Breast epithelium (tissue), 4 donors: Measurements from ENCODE around the gene RMND1. TPM values are rescaled to one million over a fixed set of nuclear protein-coding genes. Genes with fewer than 3 reads are reported as not detected.

ENCODE experiments used
- DNase-seq, 2 donors: peaks; one replicate each; pipeline ENCODE4 v3.0.0-alpha.2; 2019; ENCODE audit warnings: low spot score in 2 of 2
- H3K27ac ChIP-seq, 2 donors: fragments of 200-600 bp; sonication (generic) in 1 of 2; one replicate each; pipeline ENCODE4 v1.5.1; 2016 to 2019; ENCODE audit warnings: mild to moderate bottlenecking in 1 of 2
- H3K27me3 ChIP-seq, 2 donors: fragments of 200-600 bp; sonication (generic) in 1 of 2; one replicate each; pipeline versions ENCODE4 v1.5.1 to v1.6.0; 2017 to 2019; ENCODE audit warnings: control low read depth in 1 of 2, mild to moderate bottlenecking in 1 of 2
- H3K36me3 ChIP-seq: fragments of 200-600 bp; one replicate; pipeline ENCODE4 v1.5.1; 2019
- H3K4me1 ChIP-seq, 2 donors: fragments of 200-600 bp; sonication (generic); one replicate each; pipeline ENCODE4 v1.5.1; 2016 to 2019; ENCODE audit warnings: control low read depth in 1 of 2
- H3K4me3 ChIP-seq, 3 donors: fragments of 200-600 bp; sonication (generic); 1 replicate in 2 of 3; 2 replicates in 1 of 3; pipeline ENCODE4 v1.5.1; 2016 to 2019; ENCODE audit warnings: mild to moderate bottlenecking in 3 of 3, moderate library complexity in 2 of 3
- H3K9me3 ChIP-seq, 2 donors: fragments of 200-600 bp; sonication (generic) in 1 of 2; one replicate each; pipeline ENCODE4 v1.5.1; 2016 to 2019; ENCODE audit warnings: control low read depth in 1 of 2
- POLR2A ChIP-seq: fragments of 450-650 bp; IDR thresholded peaks from one replicate; pipeline ENCODE4 v1.6.1; 2016; ENCODE audit warnings: antibody characterized with exemption, mild to moderate bottlenecking, moderate library complexity
- POLR2AphosphoS5 ChIP-seq, 3 donors: sonication (generic); formaldehyde crosslinking; IDR thresholded peaks; one replicate each; pipeline ENCODE4 v1.6.1; 2017; ENCODE audit warnings: antibody characterized with exemption in 3 of 3
- intact Hi-C: fragments of 100-400 bp; cut with DNase I; formaldehyde crosslinking; loops from one replicate; pipeline ENCODE4 v1.15.1; 2023; ENCODE audit warnings: low total_unique reads
- total RNA-seq, 3 donors: library from RNA; depleted of rRNA; stranded (reverse); fragments of >200 nt; gene quantifications; one replicate each; pipeline ENCODE4 v1.1.0, GENCODE V29; 2016
- TF ChIP-seq, protein P1 (sequence below), 3 donors: fragments of 450-650 bp; IDR thresholded peaks; one replicate each; pipeline ENCODE4 v1.5.1; 2016 to 2017; ENCODE audit warnings: antibody characterized with exemption in 3 of 3, mild to moderate bottlenecking in 3 of 3, moderate library complexity in 3 of 3

Gene RMND1, protein sequence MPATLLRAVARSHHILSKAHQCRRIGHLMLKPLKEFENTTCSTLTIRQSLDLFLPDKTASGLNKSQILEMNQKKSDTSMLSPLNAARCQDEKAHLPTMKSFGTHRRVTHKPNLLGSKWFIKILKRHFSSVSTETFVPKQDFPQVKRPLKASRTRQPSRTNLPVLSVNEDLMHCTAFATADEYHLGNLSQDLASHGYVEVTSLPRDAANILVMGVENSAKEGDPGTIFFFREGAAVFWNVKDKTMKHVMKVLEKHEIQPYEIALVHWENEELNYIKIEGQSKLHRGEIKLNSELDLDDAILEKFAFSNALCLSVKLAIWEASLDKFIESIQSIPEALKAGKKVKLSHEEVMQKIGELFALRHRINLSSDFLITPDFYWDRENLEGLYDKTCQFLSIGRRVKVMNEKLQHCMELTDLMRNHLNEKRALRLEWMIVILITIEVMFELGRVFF
- 10 to 100 TPM; 25.3 to 34.1 (median 32.1) TPM for total RNA-seq

DNA sequence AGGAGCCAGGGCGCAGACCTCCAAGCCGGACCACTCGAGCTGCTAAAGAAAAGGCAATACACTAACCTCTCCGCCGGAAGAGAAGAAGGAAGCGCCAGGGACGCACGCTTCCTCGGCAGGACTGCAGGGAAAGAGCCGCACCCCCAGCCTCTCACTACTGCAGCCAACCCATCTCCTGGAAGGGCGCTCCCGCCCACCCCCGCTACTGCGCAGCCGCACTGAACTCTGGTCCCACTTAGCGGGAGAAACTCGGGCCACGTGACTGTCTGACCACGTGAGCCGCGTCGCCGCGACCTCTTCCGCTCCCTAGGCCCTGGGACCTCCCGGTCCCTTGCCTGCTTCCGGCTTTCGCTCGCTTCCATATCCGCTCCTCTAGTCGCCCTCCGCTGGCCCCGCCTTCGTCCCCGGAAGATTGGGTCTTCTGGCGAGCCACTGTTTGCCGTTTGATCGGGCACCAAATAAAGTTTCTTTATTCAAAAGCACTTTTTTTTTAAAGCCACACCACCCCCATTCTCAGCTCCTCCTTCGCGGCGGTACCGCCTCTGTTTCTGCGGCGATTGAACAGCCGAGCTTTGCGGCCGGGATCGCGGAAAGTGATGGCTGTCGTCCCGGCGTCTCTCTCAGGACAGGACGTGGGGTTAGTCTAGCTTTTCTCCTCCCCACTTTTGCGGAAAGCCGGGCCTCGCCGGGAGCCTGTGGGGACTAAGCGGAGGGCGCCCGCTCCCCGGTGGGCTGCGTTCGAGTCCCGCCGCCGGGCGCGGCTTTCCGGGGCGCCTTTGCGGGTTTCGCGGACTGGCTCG lies at the start of gene RMND1:
TSS of gene RMND1 (minus strand) at position 177 of the 800 bp plus-strand sequence. CDS start 6,315 bp downstream, outside the sequence.
- TF ChIP-seq, protein P1, sequence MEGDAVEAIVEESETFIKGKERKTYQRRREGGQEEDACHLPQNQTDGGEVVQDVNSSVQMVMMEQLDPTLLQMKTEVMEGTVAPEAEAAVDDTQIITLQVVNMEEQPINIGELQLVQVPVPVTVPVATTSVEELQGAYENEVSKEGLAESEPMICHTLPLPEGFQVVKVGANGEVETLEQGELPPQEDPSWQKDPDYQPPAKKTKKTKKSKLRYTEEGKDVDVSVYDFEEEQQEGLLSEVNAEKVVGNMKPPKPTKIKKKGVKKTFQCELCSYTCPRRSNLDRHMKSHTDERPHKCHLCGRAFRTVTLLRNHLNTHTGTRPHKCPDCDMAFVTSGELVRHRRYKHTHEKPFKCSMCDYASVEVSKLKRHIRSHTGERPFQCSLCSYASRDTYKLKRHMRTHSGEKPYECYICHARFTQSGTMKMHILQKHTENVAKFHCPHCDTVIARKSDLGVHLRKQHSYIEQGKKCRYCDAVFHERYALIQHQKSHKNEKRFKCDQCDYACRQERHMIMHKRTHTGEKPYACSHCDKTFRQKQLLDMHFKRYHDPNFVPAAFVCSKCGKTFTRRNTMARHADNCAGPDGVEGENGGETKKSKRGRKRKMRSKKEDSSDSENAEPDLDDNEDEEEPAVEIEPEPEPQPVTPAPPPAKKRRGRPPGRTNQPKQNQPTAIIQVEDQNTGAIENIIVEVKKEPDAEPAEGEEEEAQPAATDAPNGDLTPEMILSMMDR (IDR thresholded peaks at IDR 0.05), result no peak
- TF ChIP-seq POLR2AphosphoS5 (IDR thresholded peaks at IDR 0.05) (peak; percentile 86 to 92 (median 87)), POLR2A (peak; percentile 43)
- no peaks in the 10 kb centered on the region for H3K27me3 ChIP-seq
- H3K36me3 ChIP-seq, result no peaks in the 10 kb centered on the region
- peak within 1 kb of the TSS; percentile 72 to 93 (median 77) for H3K4me3 ChIP-seq
- peak; percentile 99 for DNase-seq
- intact Hi-C loops, result no loop called here
- H3K27ac ChIP-seq, result peak within 1 kb of the TSS; percentile 87 to 94
- no peaks in the 10 kb centered on the region for H3K9me3 ChIP-seq
- peaks cover 3 to 10% of the 10 kb centered on the region in 2 donors for H3K4me1 ChIP-seq

DNA sequence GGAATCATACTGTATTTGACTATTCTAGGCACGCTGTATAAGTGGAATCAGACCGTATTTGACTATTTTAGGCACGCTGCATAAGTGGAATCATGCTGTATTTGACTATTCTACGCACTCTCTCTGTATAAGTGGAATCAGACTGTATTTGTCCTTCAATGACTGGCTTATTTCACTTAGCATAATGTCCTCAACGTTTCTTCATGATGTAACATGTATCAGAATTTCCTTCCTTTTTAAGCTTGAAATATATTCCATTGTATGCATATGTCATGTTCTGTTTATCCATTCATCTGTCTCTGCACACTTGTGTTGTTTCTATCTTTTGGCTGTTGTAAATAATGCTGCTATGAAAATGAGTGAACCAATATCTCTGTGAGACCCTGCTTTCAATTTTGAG lies 47.6 kb upstream of the RMND1 start:
- Histone ChIP-seq H3K27me3 (no peaks in the 10 kb centered on the region), H3K36me3 (no peaks in the 10 kb centered on the region), H3K27ac (no peak overlapping the region), H3K4me1 (no peaks in the 10 kb centered on the region), H3K9me3 (no peaks in the 10 kb centered on the region), H3K4me3 (no peak overlapping the region)
- DNase-seq, result no peak
- intact Hi-C loops, result no loop called here
- TF ChIP-seq, protein P1 (IDR thresholded peaks at IDR 0.05), result no peak
- no peak for TF ChIP-seq POLR2A
- TF ChIP-seq POLR2AphosphoS5 (IDR thresholded peaks at IDR 0.05), result no peak

DNA sequence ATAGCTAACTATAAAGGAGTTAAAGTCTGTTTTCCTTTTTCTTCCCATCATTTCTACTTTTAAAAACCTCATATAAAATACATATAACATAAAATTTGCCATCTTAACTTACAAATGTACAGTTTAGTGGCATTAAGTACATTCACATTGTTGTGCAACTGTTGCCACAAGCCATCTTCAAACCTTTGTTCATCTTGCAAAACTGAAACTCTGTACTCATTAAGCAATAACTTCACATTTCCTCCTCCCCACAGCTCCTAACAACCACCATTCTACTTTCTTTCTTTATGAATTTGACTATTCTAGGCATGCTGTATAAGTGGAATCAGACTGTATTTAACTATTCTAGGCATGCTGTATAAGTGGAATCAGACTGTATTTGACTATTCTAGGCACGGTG lies 46.4 kb upstream of the RMND1 start:
- H3K9me3 ChIP-seq, result no peaks in the 10 kb centered on the region
- intact Hi-C loops, result no loop called here
- TF ChIP-seq POLR2AphosphoS5 (IDR thresholded peaks at IDR 0.05) (no peak), POLR2A (no peak)
- TF ChIP-seq, protein P1 (IDR thresholded peaks at IDR 0.05), result no peak
- no peak for DNase-seq
- H3K4me3 ChIP-seq, result no peak overlapping the region
- H3K36me3 ChIP-seq, result no peaks in the 10 kb centered on the region
- no peaks in the 10 kb centered on the region for H3K27me3 ChIP-seq
- H3K4me1 ChIP-seq, result peaks cover 0 to 4% of the 10 kb centered on the region in 2 donors
- peak overlapping the region in 1 of 2 donors; percentile 46 for H3K27ac ChIP-seq

DNA sequence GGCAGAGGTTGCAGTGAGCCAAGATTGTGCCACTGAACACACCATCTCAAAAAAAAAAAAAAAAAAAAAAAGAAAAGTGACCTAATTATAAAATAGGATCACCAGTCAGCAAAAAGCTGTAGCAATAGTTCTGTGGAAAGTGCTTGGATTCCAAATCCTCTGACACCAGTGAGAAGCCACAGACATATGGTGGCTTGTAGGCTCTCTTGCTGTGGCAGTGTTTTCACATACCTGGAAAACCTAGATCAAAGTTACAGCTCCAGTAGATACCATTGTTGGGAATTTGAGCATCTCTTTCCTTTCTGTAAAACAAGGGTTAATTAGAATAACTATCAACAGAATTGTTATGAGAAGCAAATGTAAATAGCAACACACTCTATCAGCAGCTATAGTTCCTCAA lies 46.0 kb upstream of the RMND1 start:
- TF ChIP-seq, protein P1 (IDR thresholded peaks at IDR 0.05), result no peak
- TF ChIP-seq POLR2A, result no peak
- TF ChIP-seq POLR2AphosphoS5 (IDR thresholded peaks at IDR 0.05), result no peak
- H3K9me3 ChIP-seq, result no peaks in the 10 kb centered on the region
- no peak overlapping the region for H3K4me3 ChIP-seq
- H3K4me1 ChIP-seq, result peaks cover 0 to 5% of the 10 kb centered on the region in 2 donors
- no peaks in the 10 kb centered on the region for H3K36me3 ChIP-seq
- H3K27ac ChIP-seq, result no peak overlapping the region
- H3K27me3 ChIP-seq, result no peaks in the 10 kb centered on the region
- no peak for DNase-seq
- intact Hi-C loops, result no loop called here

DNA sequence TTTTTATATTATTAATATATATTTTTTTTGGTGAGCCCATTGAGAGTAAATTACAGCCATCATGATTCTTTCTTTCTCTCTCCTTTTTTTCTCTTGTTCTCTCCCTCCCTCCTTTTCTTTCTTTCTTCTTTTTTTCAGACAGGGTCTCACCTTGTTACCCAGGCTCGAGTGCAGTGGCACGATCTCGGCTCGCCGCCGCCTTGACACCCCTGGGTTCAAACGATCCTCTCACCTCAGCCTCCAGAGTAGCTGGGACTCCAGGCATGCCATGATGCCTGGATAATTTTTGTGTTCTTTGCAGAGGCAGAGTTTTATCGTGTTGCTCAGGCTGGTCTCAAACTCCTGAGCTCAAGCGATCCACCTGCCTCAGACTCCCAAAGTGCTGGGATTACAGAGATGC lies 43.5 kb upstream of the RMND1 start:
- Histone ChIP-seq H3K9me3 (no peaks in the 10 kb centered on the region), H3K27ac (no peak overlapping the region), H3K27me3 (no peaks in the 10 kb centered on the region), H3K4me3 (peak overlapping the region in 1 of 3 donors; percentile 24), H3K4me1 (peaks cover 0 to 5% of the 10 kb centered on the region in 2 donors), H3K36me3 (no peaks in the 10 kb centered on the region)
- DNase-seq, result no peak
- TF ChIP-seq POLR2AphosphoS5 (IDR thresholded peaks at IDR 0.05) (no peak), POLR2A (no peak)
- intact Hi-C loops, result no loop called here
